GM21526 (cell line): ENCODE measurements around the gene MPEG1.

Experiments
- ATAC-seq: cut with Tn5 transposase; IDR thresholded peaks from one replicate; pipeline ENCODE4 v1.9.1; 2021; ENCODE audit warnings: moderate library complexity; ENCODE audit not compliant: unreplicated experiment, low FRiP score

MPEG1 gene

DNA sequence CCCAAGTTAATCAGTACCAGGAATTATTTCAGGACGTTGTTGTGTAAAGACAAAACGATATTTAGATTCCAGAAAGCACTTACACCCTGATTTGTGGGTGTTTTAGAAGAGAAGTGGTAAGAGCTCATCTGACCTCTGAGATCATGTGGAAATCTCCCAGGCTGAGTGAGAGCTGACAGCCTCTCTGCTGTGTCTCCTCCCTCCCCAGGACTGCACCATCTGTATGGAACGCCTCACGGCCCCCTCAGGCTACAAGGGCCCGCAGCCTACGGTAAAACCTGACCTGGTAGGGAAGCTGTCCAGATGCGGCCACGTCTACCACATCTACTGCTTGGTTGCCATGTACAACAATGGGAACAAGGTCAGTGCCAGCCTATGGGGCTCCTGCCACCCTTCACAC, 20.8 kb downstream of the MPEG1 start:
- no peak for ATAC-seq

DNA sequence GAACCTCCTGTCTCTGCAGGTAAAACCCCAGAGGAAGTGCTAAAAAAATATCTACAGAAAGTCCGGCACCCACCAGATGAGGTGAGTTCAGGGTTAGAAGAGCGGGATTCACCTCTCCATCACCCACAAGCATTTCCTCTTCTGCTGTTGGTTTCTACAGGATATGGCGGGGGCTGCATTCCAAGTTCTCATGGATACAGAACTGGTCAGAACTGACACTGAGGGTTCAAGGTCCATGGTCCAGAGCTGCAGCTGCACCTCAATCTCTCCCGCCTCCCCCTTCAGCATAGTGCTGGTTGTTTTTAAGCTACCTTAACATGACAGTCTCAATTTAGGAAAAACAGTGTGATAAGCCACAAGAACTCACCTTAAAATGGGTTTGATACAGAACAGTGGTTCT, 21.6 kb downstream of the MPEG1 start:
- ATAC-seq, result no peak

DNA sequence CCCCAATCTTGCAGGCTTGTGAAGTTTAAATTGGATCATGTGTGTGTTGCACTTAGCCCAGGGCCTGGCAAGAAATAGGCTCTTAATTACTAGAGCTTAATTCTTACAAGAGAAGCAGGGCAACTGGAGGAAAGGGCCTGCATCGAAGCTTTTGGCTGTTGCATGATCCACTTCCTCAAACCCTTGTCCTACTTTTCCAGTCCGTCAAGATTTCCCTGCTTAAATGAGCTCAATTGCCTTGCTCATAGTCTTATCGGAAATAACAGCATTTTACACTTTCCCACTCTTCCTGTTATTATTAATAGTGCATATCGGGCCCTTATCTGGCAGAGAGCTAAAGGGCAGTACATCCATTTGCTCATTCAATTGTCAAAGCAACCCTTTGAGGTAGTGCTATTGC, 22.7 kb downstream of the MPEG1 start:
- no peak for ATAC-seq

DNA sequence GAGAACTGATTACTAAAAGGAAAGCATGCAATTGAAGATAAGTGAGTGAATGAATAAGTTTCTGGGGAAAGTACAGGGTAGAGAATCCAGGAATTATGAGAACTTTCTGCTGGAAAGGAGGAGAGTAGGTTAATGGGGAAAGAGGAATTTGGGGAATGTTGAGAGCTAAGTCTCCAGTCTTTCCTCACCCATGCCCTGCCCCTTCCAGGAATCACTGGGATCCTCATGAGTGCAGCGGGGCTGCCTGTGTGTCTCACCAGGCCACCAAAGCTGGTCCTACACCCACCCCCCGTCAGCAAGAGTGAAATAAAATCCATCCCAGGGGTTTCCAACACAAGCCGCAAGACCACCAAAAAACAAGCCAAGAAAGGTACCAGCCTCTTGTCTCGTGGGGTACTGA, 23.8 kb downstream of the MPEG1 start:
- ATAC-seq, result no peak

- no peak for ATAC-seq
Measured at GRCh38 chr11:59187587-59187986, 25.1 kb downstream of the MPEG1 start.

DNA sequence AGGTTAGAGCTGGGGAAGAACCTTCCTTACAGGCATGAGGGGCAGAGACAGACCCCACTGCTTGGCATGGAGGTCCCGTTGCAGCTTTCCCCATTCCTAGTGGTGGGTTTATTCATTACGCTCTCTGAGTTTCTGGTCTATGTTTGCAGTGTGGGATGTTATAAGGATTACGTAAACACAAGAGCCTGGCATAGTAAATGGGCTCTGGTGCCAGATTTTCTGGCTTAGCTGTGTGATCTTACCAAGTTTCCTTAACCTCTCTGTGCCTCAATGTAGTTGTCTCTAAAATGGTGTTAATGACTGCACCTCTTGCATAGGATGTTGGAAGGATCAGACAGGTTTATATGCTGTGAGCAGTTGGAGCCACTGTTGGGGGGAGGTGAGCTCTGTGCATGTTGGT, 25.7 kb downstream of the MPEG1 start:
- ATAC-seq, result no peak

- peak; percentile 64 for ATAC-seq
Measured at GRCh38 chr11:59186130-59186594, 26.6 kb downstream of the MPEG1 start.

- ATAC-seq, result no peak
Measured at GRCh38 chr11:59185386-59185945, 27.3 kb downstream of the MPEG1 start.

GRCh38 chr11:59184691-59185339, 27.9 kb downstream of the MPEG1 start:
- ATAC-seq, result no peak

DNA sequence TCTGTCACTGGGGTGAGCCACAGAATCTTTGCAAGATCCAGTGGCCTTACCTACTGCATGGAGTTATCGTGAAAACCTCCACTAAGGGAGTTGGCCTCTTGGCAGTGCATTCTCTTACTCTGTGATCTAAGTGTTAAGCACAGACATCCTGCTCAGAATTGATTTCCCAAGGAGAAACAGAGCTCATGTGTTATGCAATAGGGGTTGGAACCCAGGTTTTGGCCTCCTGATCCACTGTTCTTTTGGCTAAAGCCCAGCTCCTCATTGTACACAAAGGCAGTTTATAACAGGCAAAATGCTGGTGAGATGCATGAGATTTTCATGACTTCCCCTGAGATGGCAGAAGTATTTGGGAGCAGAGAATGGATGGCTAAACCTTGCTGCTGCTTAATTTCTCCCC, 29.0 kb downstream of the MPEG1 start:
- ATAC-seq, result no peak

- ATAC-seq, result no peak
Measured at GRCh38 chr11:59182457-59183151, 30.1 kb downstream of the MPEG1 start.

GRCh38 chr11:59181746-59182456, 30.8 kb downstream of the MPEG1 start:
- no peak for ATAC-seq

DNA sequence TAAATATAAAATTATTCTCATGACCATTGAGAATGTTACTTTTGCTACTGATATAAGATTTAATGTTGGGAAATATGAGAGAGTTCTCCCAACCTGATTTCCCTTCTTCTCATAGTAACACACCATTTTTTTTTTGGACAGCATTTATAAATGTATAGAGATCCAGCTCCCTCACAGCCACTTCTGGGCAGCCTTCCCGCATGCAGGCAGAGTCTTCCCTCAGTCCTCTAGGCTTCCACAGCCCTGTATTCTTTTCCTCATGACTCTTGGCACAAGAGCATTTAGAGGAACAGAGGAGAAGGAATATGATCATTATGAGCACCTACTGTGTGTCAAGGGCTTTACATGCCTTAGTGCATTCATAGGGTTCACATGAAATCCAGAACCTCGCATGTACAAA, 31.8 kb downstream of the MPEG1 start:
- ATAC-seq, result no peak

GRCh38 chr11:59180168-59180776, 32.5 kb downstream of the MPEG1 start:
- ATAC-seq, result no peak

GRCh38 chr11:59179121-59179520, 33.6 kb downstream of the MPEG1 start:
- ATAC-seq, result no peak

DNA sequence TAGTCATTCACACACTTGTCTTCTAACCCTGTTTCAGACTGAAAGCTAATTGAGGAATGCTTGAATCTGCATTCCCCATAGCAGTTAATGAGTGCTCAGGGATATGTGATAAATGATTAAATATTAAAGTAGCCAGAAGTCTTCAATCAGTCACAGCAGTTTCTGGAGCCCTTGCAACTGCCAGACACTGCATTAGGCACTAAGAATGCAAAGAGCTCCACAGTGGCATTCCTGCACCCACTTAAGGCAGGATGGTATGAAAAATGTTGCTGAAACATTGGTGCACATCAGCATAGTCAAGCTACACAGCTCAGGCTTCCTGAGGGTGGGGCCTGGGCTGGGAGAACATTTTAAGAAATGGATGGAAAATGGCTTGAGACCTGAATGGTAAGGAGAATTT, 34.3 kb downstream of the MPEG1 start:
- ATAC-seq, result no peak

GRCh38 chr11:59176330-59176729, 36.4 kb downstream of the MPEG1 start:
- no peak for ATAC-seq

- no peak for ATAC-seq
Measured at GRCh38 chr11:59175091-59175501, 37.6 kb downstream of the MPEG1 start.

GRCh38 chr11:59174664-59175033, 38.1 kb downstream of the MPEG1 start:
- no peak for ATAC-seq

DNA sequence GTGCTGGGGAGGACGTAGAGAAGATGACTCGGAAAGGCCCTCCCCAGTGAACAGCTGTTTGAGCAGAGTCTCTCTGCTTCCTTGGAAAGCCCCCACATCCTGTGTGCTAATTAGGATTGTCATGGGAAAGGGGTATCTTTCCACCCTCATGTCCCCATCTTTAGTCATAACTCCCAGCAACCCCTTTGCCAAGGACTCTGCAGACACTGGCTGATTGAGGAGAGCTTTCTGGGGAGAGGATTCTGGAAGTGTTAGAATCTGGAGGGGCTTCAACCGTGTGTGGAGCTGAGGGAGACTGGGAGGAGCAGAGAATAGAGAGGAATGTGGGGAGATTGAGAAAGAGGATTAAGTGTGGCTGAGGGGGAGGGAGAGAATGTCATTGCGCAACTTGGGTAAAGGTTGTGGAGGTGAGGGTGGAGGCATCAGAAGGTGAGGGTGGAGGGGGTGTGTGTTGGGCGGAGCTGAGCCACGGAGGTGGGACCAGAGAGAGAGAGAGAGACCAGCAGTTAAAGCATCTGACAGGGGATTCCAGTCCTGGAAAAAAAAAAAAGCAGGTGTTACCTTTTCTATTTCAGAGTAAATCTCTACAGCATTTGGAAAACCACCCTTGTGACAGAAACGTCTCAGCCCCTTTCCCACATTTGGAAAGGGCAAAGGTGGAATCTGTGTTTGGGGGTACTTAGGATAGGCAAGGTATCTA, 38.6 kb downstream of the MPEG1 start:
- ATAC-seq, result no peak
